Measurements from ENCODE around the gene SDCCAG8.

DNA sequence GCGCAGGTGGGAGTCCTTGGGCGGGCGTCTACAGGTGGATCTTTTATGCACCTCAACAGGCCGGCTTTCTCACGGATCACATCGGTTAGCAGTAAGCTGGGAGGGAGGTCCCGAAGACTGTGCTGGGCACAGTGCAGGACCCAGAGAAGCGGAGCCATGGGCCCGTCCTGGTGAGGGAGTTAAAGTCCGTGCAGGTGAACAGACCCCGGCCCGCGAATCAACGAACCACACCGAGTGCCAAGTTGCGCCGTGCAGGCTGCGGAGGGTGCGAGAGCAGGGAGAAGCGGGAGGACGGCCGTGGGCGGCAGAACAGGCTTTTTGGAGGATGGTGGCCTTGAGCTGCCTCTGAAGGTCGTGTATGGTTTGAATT is 233.3 kb downstream of the SDCCAG8 start:
- no peak for TF ChIP-seq POLR2AphosphoS5 (IDR thresholded peaks at IDR 0.05; ENCODE audit: borderline replicate concordance, low read depth, low read length)
- no peak for TF ChIP-seq EZH2 (IDR thresholded peaks at IDR 0.05)

Data from SK-N-MC (cell line).